ENCODE results near the gene RAD51AP2.

The RAD51AP2 gene

DNA sequence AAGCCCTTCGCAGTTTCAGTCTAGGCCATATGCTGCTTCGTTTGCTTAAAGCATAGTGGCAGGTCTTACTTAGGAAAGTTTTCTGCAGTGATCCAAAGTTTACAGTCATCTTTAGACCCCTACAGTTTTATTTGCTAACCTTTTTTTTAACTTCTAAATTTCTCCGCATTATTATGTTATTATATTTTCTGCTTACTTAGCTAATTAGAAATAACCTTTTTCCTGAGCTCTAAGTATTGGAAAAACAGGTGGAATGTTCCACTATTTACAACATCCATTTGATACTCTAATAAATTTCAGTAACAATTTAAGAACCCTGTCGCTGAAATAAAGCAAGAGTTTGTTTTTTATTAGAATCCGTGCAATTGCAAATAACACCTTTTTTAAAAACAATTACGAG is 4.1 kb upstream of the RAD51AP2 start:
- Histone ChIP-seq H3K9ac (ENCODE audit: low read length) (no peak overlapping the region), H2BK15ac (ENCODE audit: low read depth, poor library complexity, severe bottlenecking) (no peak overlapping the region), H3K4me2 (ENCODE audit: low read length, poor library complexity, severe bottlenecking) (no peak overlapping the region), H2BK12ac (ENCODE audit: low read length in 2 of 2) (no peak overlapping the region), H3K9me3 (ENCODE audit: control insufficient read depth, low read length) (no peaks in the 10 kb centered on the region), H3K27ac (ENCODE audit: low read length, poor library complexity, severe bottlenecking) (no peak overlapping the region), H2AK5ac (ENCODE audit: low read length, severe bottlenecking) (no peak overlapping the region), H3K4me3 (ENCODE audit: insufficient read depth in 1 of 2, low read depth in 1 of 2, low read length in 2 of 2) (no peak overlapping the region), H2BK5ac (ENCODE audit: low read depth, low read length, poor library complexity, severe bottlenecking) (no peak overlapping the region), H3K14ac (ENCODE audit: low read length in 2 of 2) (no peak overlapping the region), H2BK120ac (ENCODE audit: low read depth, low read length) (no peak overlapping the region), H2AFZ (ENCODE audit: low read depth, low read length) (no peak overlapping the region), H4K8ac (ENCODE audit: low read length) (no peak overlapping the region), H4K91ac (ENCODE audit: low read length) (no peak overlapping the region), H3K27me3 (ENCODE audit: control insufficient read depth in 1 of 2, insufficient read depth in 1 of 2, low read length in 2 of 2) (peaks cover 0 to under 1% of the 10 kb centered on the region in 2 experiments), H3K36me3 (ENCODE audit: control insufficient read depth in 1 of 2, insufficient read depth in 2 of 2, low read depth in 1 of 2, low read length in 2 of 2) (no peaks in the 10 kb centered on the region), H3K23ac (ENCODE audit: low read length in 2 of 2) (no peak overlapping the region), H3K18ac (ENCODE audit: low read depth in 1 of 2, low read length in 2 of 2) (no peak overlapping the region), H3K79me1 (replicated peaks; ENCODE audit: low read length, poor library complexity, severe bottlenecking) (no peaks in the 10 kb centered on the region), H3K4me1 (ENCODE audit: control insufficient read depth, insufficient read depth, low read depth, low read length) (no peaks in the 10 kb centered on the region), H3K4ac (ENCODE audit: low read depth in 1 of 2, low read length in 2 of 2) (no peak overlapping the region)
- 90% methylated on average over 3 of the region's 6 CpGs for WGBS
- no peak for DNase-seq

DNA sequence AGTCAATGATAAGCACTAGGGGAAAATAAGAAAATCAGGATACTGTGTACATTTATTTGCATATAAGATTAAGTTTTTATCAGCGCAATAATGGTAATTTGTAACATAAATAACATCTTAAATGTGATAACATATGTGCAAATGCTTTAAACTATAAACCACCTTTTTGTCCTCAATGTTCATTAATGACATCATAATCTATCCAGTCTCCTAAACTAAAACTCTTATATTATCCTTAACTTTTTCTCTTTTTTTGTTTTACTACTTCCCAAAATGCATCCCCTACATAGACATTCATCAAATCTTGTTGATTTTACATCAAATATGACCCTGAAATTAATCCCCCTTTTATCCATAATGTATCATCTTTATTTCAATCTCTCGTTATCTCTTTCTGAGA is 3.4 kb upstream of the RAD51AP2 start:
- no peak overlapping the region for H3K18ac ChIP-seq (ENCODE audit: low read depth in 1 of 2, low read length in 2 of 2)

GRCh38 chr2:17520761-17521160 is 2.5 kb upstream of the RAD51AP2 start:
- Histone ChIP-seq H2BK12ac (ENCODE audit: low read length in 2 of 2) (no peak overlapping the region), H2AFZ (ENCODE audit: low read depth, low read length) (no peak overlapping the region), H2BK120ac (ENCODE audit: low read depth, low read length) (no peak overlapping the region), H3K18ac (ENCODE audit: low read depth in 1 of 2, low read length in 2 of 2) (no peak overlapping the region), H2BK5ac (ENCODE audit: low read depth, low read length, poor library complexity, severe bottlenecking) (no peak overlapping the region), H3K9ac (ENCODE audit: low read length) (no peak overlapping the region), H4K91ac (ENCODE audit: low read length) (no peak overlapping the region), H3K4ac (ENCODE audit: low read depth in 1 of 2, low read length in 2 of 2) (no peak overlapping the region), H2BK15ac (ENCODE audit: low read depth, poor library complexity, severe bottlenecking) (no peak overlapping the region), H3K27ac (ENCODE audit: low read length, poor library complexity, severe bottlenecking) (no peak overlapping the region), H3K4me3 (ENCODE audit: insufficient read depth in 1 of 2, low read depth in 1 of 2, low read length in 2 of 2) (no peak overlapping the region), H3K4me2 (ENCODE audit: low read length, poor library complexity, severe bottlenecking) (no peak overlapping the region), H3K27me3 (ENCODE audit: control insufficient read depth in 1 of 2, insufficient read depth in 1 of 2, low read length in 2 of 2) (peaks cover 0 to 7% of the 10 kb centered on the region in 2 experiments), H3K4me1 (ENCODE audit: control insufficient read depth, insufficient read depth, low read depth, low read length) (no peaks in the 10 kb centered on the region), H3K36me3 (ENCODE audit: control insufficient read depth in 1 of 2, insufficient read depth in 2 of 2, low read depth in 1 of 2, low read length in 2 of 2) (no peaks in the 10 kb centered on the region), H4K8ac (ENCODE audit: low read length) (no peak overlapping the region), H3K9me3 (ENCODE audit: control insufficient read depth, low read length) (no peaks in the 10 kb centered on the region), H3K79me1 (replicated peaks; ENCODE audit: low read length, poor library complexity, severe bottlenecking) (no peaks in the 10 kb centered on the region), H3K14ac (ENCODE audit: low read length in 2 of 2) (no peak overlapping the region), H3K23ac (ENCODE audit: low read length in 2 of 2) (no peak overlapping the region), H2AK5ac (ENCODE audit: low read length, severe bottlenecking) (no peak overlapping the region)
- no peak for DNase-seq
- WGBS: 46% methylated on average over 1 of the region's 2 CpGs

More for the DNA sequence above, 3.4 kb upstream of the RAD51AP2 start:
- Histone ChIP-seq H4K8ac (ENCODE audit: low read length) (no peak overlapping the region), H3K9ac (ENCODE audit: low read length) (no peak overlapping the region), H4K91ac (ENCODE audit: low read length) (no peak overlapping the region), H3K9me3 (ENCODE audit: control insufficient read depth, low read length) (no peaks in the 10 kb centered on the region), H2AK5ac (ENCODE audit: low read length, severe bottlenecking) (no peak overlapping the region), H2BK15ac (ENCODE audit: low read depth, poor library complexity, severe bottlenecking) (no peak overlapping the region), H2AFZ (ENCODE audit: low read depth, low read length) (no peak overlapping the region), H3K27ac (ENCODE audit: low read length, poor library complexity, severe bottlenecking) (no peak overlapping the region), H2BK120ac (ENCODE audit: low read depth, low read length) (no peak overlapping the region), H3K79me1 (replicated peaks; ENCODE audit: low read length, poor library complexity, severe bottlenecking) (no peaks in the 10 kb centered on the region), H3K4me3 (ENCODE audit: insufficient read depth in 1 of 2, low read depth in 1 of 2, low read length in 2 of 2) (no peak overlapping the region), H3K36me3 (ENCODE audit: control insufficient read depth in 1 of 2, insufficient read depth in 2 of 2, low read depth in 1 of 2, low read length in 2 of 2) (no peaks in the 10 kb centered on the region), H3K14ac (ENCODE audit: low read length in 2 of 2) (no peak overlapping the region), H3K4ac (ENCODE audit: low read depth in 1 of 2, low read length in 2 of 2) (no peak overlapping the region), H2BK12ac (ENCODE audit: low read length in 2 of 2) (no peak overlapping the region), H2BK5ac (ENCODE audit: low read depth, low read length, poor library complexity, severe bottlenecking) (no peak overlapping the region), H3K23ac (ENCODE audit: low read length in 2 of 2) (no peak overlapping the region), H3K4me1 (ENCODE audit: control insufficient read depth, insufficient read depth, low read depth, low read length) (no peaks in the 10 kb centered on the region), H3K4me2 (ENCODE audit: low read length, poor library complexity, severe bottlenecking) (no peak overlapping the region), H3K27me3 (ENCODE audit: control insufficient read depth in 1 of 2, insufficient read depth in 1 of 2, low read length in 2 of 2) (peaks cover 0 to 7% of the 10 kb centered on the region in 2 experiments)
- no peak for DNase-seq
- 100% methylated on average over 1 of the region's 2 CpGs for WGBS

- no peak overlapping the region for H2AK5ac ChIP-seq (ENCODE audit: low read length, severe bottlenecking)
- peak; percentile 18 for DNase-seq
- no peaks in the 10 kb centered on the region for H3K79me1 ChIP-seq (replicated peaks; ENCODE audit: low read length, poor library complexity, severe bottlenecking)
- no peak overlapping the region for H4K91ac ChIP-seq (ENCODE audit: low read length)
- no peak overlapping the region for H2AFZ ChIP-seq (ENCODE audit: low read depth, low read length)
- no peaks in the 10 kb centered on the region for H3K4me1 ChIP-seq (ENCODE audit: control insufficient read depth, insufficient read depth, low read depth, low read length)
- H2BK5ac ChIP-seq (ENCODE audit: low read depth, low read length, poor library complexity, severe bottlenecking): no peak overlapping the region
- no peak overlapping the region for H3K27ac ChIP-seq (ENCODE audit: low read length, poor library complexity, severe bottlenecking)
- H2BK120ac ChIP-seq (ENCODE audit: low read depth, low read length): no peak overlapping the region
- peaks cover 0 to 7% of the 10 kb centered on the region in 2 experiments for H3K27me3 ChIP-seq (ENCODE audit: control insufficient read depth in 1 of 2, insufficient read depth in 1 of 2, low read length in 2 of 2)
- H3K4ac ChIP-seq (ENCODE audit: low read depth in 1 of 2, low read length in 2 of 2): no peak overlapping the region
- no peaks in the 10 kb centered on the region for H3K9me3 ChIP-seq (ENCODE audit: control insufficient read depth, low read length)
- no peaks in the 10 kb centered on the region for H3K36me3 ChIP-seq (ENCODE audit: control insufficient read depth in 1 of 2, insufficient read depth in 2 of 2, low read depth in 1 of 2, low read length in 2 of 2)
- no peak overlapping the region for H2BK12ac ChIP-seq (ENCODE audit: low read length in 2 of 2)
- no peak overlapping the region for H4K8ac ChIP-seq (ENCODE audit: low read length)
- H3K23ac ChIP-seq (ENCODE audit: low read length in 2 of 2): no peak overlapping the region
- H3K14ac ChIP-seq (ENCODE audit: low read length in 2 of 2): no peak overlapping the region
- H3K9ac ChIP-seq (ENCODE audit: low read length): no peak overlapping the region
- H3K4me2 ChIP-seq (ENCODE audit: low read length, poor library complexity, severe bottlenecking): no peak overlapping the region
- H3K18ac ChIP-seq (ENCODE audit: low read depth in 1 of 2, low read length in 2 of 2): no peak overlapping the region
- H3K4me3 ChIP-seq (ENCODE audit: insufficient read depth in 1 of 2, low read depth in 1 of 2, low read length in 2 of 2): no peak overlapping the region
- H2BK15ac ChIP-seq (ENCODE audit: low read depth, poor library complexity, severe bottlenecking): no peak overlapping the region
These were observed 1.2 kb upstream of the RAD51AP2 start for GRCh38 chr2:17519486-17519885.

Data from mesenchymal stem cell (in vitro differentiated cells and primary cell).